Neuron (in vitro differentiated cells): Measurements from ENCODE around the gene PCDHA10.
"Not testable (repeated sequence)": the region's sequence is repeated elsewhere in the genome, so short reads cannot be mapped to it uniquely, and the experiment has no call there.

Experiments used
- H2AFZ ChIP-seq: one replicate; pipeline ENCODE4 v1.6.1; 2013; ENCODE audit warnings: low read depth, mild to moderate bottlenecking, inconsistent platforms, low read length, moderate library complexity
- H3K27me3 ChIP-seq: one replicate; pipeline ENCODE4 v1.6.1; 2013; ENCODE audit warnings: low read length; ENCODE audit not compliant: insufficient read depth
- H3K36me3 ChIP-seq: one replicate; pipeline ENCODE4 v1.6.1; 2013; ENCODE audit warnings: low read length; ENCODE audit not compliant: insufficient read depth
- H3K4me1 ChIP-seq: one replicate; pipeline ENCODE4 v1.6.1; 2013; ENCODE audit warnings: low read length; ENCODE audit not compliant: insufficient read depth
- H3K4me3 ChIP-seq: 2 replicates; pipeline ENCODE4 v1.5.1; 2013; ENCODE audit warnings: mild to moderate bottlenecking, low read length, moderate library complexity
- H3K9me3 ChIP-seq: one replicate; pipeline ENCODE4 v1.6.1; 2013; ENCODE audit warnings: low read length

The PCDHA10 gene

GRCh38 chr5:140855772-140856674 lies at the start of gene PCDHA10:
Gene PCDHA10 (plus strand): TSS chr5:140855897. CDS start chr5:140856049, 152 bp downstream.
- H2AFZ ChIP-seq = no peak within 1 kb of the TSS
- H3K27me3 ChIP-seq = no peaks in the 10 kb centered on the region
- H3K9me3 ChIP-seq = peaks cover 32% of the 10 kb centered on the region
- H3K4me3 ChIP-seq = no peak within 1 kb of the TSS
- H3K4me1 ChIP-seq = no peaks in the 10 kb centered on the region
- peaks cover 26% of the 10 kb centered on the region for H3K36me3 ChIP-seq

- no peaks in the 10 kb centered on the region for H3K27me3 ChIP-seq
- H3K36me3 ChIP-seq = peaks cover 15% of the 10 kb centered on the region
- H2AFZ ChIP-seq = peak within 1 kb of the TSS; percentile 88
- H3K4me1 ChIP-seq = peaks cover 2% of the 10 kb centered on the region
- H3K9me3 ChIP-seq = peaks cover 30% of the 10 kb centered on the region
- peak within 1 kb of the TSS; percentile 90 for H3K4me3 ChIP-seq
These were observed 48.6 kb upstream of the PCDHA10 start, which contains the start of gene PCDHA4 for GRCh38 chr5:140806834-140807775. Gene PCDHA4 (plus strand): TSS chr5:140807068.

GRCh38 chr5:140808241-140808888 lies 47.3 kb upstream of the PCDHA10 start:
- H3K27me3 ChIP-seq, H2AFZ ChIP-seq, H3K4me1 ChIP-seq: not testable (repeated sequence)
- Histone ChIP-seq H3K9me3 (peaks cover 17% of the 10 kb centered on the region), H3K36me3 (peaks cover 15% of the 10 kb centered on the region), H3K4me3 (peak overlapping the region; percentile 90)

DNA sequence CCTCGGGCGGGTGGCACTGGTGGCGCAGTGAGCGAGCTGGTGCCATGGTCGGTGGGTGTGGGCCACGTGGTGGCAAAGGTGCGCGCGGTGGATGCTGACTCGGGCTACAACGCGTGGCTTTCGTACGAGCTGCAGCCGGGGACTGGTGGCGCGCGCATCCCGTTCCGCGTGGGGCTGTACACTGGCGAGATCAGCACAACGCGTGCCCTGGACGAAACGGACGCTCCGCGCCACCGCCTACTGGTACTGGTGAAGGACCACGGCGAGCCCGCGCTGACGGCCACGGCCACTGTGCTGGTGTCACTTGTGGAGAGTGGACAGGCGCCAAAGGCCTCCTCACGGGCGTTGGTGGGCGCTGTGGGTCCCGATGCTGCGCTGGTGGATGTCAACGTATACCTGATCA lies 46.8 kb upstream of the PCDHA10 start:
- H3K27me3 ChIP-seq = no peaks in the 10 kb centered on the region
- peaks cover 16% of the 10 kb centered on the region for H3K36me3 ChIP-seq
- H2AFZ ChIP-seq = no peak overlapping the region
- peaks cover 2% of the 10 kb centered on the region for H3K4me1 ChIP-seq
- H3K9me3 ChIP-seq = peaks cover 20% of the 10 kb centered on the region
- H3K4me3 ChIP-seq = no peak overlapping the region

GRCh38 chr5:140821375-140822280 lies 34.1 kb upstream of the PCDHA10 start, which contains the start of gene PCDHA5:
Gene PCDHA5 (plus strand): TSS chr5:140821613.
- Histone ChIP-seq H3K4me1 (no peaks in the 10 kb centered on the region), H3K36me3 (peaks cover 34% of the 10 kb centered on the region), H3K27me3 (no peaks in the 10 kb centered on the region), H3K4me3 (no peak within 1 kb of the TSS), H2AFZ (no peak within 1 kb of the TSS), H3K9me3 (peaks cover 34% of the 10 kb centered on the region)

DNA sequence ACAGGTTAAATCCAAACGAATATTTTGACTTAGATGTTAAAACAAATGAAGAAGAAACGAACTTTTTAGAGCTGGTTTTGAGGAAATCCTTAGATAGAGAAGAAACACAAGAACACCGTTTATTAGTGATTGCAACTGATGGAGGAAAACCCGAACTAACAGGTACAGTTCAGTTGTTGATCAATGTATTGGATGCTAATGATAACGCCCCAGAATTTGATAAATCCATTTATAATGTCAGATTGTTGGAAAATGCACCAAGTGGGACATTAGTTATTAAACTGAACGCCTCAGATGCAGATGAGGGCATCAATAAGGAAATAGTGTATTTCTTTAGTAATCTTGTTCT lies 33.4 kb upstream of the PCDHA10 start:
- Histone ChIP-seq H3K36me3 (peaks cover 29% of the 10 kb centered on the region), H3K4me1 (no peaks in the 10 kb centered on the region), H3K9me3 (peaks cover 28% of the 10 kb centered on the region), H3K4me3 (no peak overlapping the region), H2AFZ (no peak overlapping the region), H3K27me3 (no peaks in the 10 kb centered on the region)

DNA sequence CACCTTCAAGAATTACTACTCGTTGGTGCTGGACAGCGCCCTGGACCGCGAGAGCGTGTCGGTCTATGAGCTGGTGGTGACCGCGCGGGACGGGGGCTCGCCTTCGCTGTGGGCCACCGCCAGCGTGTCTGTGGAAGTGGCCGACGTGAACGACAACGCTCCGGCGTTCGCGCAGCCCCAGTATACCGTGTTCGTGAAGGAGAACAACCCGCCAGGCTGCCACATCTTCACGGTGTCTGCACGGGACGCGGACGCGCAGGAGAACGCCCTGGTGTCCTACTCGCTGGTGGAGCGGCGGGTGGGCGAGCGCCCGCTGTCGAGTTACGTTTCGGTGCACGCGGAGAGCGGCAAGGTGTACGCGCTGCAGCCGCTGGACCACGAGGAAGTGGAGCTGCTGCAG lies 32.7 kb upstream of the PCDHA10 start:
- H3K4me3 ChIP-seq, H2AFZ ChIP-seq, H3K27me3 ChIP-seq, H3K4me1 ChIP-seq: not testable (repeated sequence)
- peaks cover 26% of the 10 kb centered on the region for H3K36me3 ChIP-seq
- peaks cover 28% of the 10 kb centered on the region for H3K9me3 ChIP-seq

DNA sequence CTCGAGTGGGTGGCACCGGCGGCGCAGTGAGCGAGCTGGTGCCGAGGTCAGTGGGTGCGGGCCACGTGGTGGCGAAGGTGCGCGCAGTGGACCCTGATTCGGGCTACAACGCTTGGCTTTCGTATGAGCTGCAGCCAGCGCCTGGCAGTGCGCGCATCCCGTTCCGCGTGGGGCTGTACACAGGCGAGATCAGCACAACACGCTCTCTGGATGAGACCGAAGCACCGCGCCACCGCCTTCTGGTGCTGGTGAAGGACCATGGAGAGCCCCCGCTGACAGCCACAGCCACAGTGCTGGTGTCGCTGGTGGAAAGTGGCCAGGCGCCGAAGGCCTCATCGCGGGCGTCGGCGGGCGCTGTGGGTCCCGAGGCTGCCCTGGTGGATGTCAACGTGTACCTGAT lies 32.2 kb upstream of the PCDHA10 start:
- peaks cover 25% of the 10 kb centered on the region for H3K36me3 ChIP-seq
- H3K27me3 ChIP-seq = no peaks in the 10 kb centered on the region

DNA sequence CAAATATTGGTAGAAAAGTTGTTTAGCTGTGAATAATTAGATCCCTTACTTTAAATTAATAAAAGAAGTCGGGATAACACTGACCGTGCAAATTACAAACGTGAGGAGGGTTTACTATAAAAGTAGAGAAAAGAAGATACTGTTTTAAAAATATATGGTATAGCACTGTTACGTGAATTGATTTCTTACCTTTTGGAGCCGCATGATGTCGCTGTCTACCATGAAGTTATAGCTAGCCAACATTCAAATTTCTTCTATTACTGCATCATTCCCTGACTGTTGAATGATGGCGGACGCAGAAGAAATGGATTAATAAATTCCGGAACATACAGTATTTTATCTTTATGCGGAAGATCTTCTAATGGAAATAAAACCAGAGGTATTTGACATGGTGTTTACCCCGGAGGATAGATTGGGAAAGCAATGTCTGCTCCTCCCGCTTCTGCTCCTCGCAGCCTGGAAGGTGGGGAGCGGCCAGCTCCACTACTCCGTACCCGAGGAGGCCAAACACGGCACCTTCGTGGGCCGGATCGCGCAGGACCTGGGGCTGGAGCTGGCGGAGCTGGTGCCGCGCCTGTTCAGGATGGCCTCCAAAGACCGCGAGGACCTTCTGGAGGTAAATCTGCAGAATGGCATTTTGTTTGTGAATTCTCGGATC lies 27.9 kb upstream of the PCDHA10 start, which contains the start of gene PCDHA6:
Gene PCDHA6, plus strand, starts transcription at position 257 of the 658 bp plus-strand sequence. Its CDS starts 132 bp downstream, at position 389.
- peaks cover 33% of the 10 kb centered on the region for H3K9me3 ChIP-seq

More for the DNA sequence above, 32.2 kb upstream of the PCDHA10 start:
- no peaks in the 10 kb centered on the region for H3K4me1 ChIP-seq
- peaks cover 26% of the 10 kb centered on the region for H3K9me3 ChIP-seq
- H2AFZ ChIP-seq = no peak overlapping the region
- H3K4me3 ChIP-seq = no peak overlapping the region

DNA sequence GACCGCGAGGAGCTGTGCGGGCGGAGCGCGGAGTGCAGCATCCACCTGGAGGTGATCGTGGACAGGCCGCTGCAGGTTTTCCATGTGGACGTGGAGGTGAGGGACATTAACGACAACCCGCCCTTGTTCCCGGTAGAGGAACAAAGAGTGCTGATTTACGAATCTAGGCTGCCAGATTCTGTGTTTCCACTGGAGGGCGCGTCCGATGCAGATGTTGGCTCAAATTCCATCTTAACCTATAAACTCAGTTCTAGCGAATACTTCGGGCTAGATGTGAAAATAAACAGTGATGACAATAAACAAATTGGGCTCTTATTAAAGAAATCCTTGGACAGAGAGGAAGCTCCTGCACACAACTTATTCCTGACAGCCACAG lies 27.3 kb upstream of the PCDHA10 start:
- Histone ChIP-seq H3K27me3 (no peaks in the 10 kb centered on the region), H3K9me3 (peaks cover 33% of the 10 kb centered on the region), H3K4me1 (peaks cover 4% of the 10 kb centered on the region), H2AFZ (peak overlapping the region; percentile 80), H3K4me3 (peak overlapping the region; percentile 78), H3K36me3 (peaks cover 33% of the 10 kb centered on the region)

More for the DNA sequence above, 27.9 kb upstream of the PCDHA10 start, which contains the start of gene PCDHA6:
- Histone ChIP-seq H3K36me3 (peaks cover 34% of the 10 kb centered on the region), H3K4me3 (peak within 1 kb of the TSS; percentile 78), H3K27me3 (no peaks in the 10 kb centered on the region), H2AFZ (peak within 1 kb of the TSS; percentile 80), H3K4me1 (peaks cover 4% of the 10 kb centered on the region)
